Smooth muscle cell of the brain vasculature (primary cell): ENCODE measurements around the gene ZNF682.
"Not testable (repeated sequence)": the region's sequence is repeated elsewhere in the genome, so short reads cannot be mapped to it uniquely, and the experiment has no call there.

ENCODE experiments used
- DNase-seq: peaks from one replicate; pipeline ENCODE4 v3.0.0-alpha.2; 2012; ENCODE audit warnings: low read depth, low spot score

Gene ZNF682

GRCh38 chr19:19997656-19998268 lies 41.5 kb downstream of the ZNF682 start:
- DNase-seq: no peak

DNA sequence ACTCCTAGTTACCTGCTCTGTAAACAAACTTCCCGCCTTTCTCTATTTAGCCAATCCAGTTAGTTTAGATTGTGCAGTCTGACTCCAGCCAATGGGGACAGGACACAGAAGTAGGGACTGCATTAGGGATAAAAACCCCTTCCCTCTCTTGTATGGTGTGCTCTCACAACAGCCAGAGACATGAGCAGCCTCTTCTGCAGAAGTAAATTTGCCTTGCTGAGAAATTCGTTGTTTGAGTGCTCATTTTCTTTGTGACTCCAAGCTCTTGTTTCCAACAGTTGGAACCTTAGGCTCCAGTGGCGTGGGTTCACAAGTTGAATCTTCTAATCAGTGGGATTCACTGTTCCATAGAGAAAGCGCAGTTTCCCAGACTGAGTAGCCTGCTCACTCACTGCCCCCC lies 72.4 kb downstream of the ZNF682 start:
- no peak for DNase-seq

- not testable (repeated sequence) for DNase-seq
Observed at GRCh38 chr19:19966126-19966525, 73.2 kb downstream of the ZNF682 start.

- no peak for DNase-seq
Observed at GRCh38 chr19:19964416-19964815, 74.9 kb downstream of the ZNF682 start.

DNA sequence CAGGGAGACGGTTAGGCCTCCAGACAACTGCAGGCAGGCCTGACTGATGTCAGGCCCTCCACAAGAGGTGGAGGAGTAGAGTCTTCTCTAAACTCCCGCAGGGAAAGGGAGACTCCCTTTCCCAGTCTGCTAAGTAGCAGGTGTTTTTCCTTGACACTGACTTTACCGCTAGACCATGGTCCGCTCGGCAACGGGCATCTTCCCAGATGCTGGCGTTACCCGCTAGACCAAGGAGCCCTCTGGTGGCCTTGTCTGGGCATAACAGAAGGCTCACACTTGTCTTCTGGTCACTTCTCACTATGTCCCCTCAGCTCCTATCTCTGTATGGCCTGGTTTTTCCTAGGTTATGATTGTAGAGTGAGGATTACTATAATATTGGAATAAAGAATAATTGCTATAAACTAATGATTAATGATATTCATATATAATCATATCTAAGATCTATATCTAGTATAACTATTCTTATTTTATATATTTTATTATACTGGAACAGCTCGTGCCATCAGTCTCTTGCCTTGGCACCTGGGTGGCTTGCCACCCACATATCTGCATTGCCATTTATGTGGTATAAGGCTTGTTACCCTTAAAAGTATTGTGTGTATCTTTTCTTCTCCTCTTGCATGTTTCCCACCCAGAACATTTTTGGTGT lies 80.0 kb downstream of the ZNF682 start:
- peak; percentile 1 for DNase-seq

- DNase-seq: not testable (repeated sequence)
Observed at GRCh38 chr19:19957766-19958165, 81.5 kb downstream of the ZNF682 start.

DNA sequence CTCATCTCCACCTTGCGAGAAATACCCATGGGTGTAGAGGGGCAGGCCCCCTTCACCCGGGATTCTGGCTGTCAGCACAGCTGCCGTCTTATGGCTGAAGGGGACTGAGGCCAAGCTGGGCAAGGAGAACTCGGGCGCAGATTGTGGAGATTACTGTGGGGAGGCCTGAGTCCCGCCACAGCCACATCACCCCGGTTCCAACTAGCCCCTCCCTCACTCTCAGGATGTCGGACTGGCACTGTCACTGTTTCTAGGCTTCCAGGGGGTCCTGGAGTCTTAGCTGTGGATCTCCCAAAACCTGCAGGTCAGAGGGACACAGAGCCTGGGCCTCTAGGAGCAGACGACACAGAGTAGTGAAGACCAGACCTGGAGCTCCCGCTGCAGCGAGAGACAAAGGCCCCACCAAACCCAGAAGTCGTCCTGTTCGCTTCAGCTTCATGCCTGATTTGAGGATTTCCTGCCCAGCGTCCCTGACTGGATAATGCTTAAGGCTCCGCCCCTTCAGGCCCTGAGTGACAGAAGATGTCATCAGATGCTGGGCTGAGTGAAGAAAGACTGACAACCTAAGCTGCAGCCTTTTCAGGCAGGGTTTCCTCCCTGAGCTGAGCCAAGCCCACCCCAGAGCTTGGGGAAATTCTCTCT lies 82.8 kb downstream of the ZNF682 start:
- no peak for DNase-seq

DNA sequence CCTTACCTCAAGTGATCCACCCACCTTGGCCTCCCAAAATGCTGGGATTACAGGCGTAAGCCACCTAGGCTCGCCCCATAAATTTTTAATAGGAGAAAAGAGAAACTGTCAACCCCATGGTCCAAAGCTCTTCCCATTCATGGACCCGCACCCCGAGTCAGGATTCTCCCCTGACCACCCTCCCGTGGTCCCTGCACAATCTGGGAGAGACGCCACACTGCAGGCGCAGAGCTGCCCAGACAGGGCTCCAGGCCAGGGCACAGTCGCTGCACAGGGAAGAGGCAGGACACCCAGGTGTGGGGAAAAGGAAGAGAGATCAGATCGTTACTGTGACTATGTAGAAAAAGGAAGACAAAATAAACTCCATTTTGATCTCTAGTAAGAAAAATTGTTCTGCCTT lies 84.1 kb downstream of the ZNF682 start:
- DNase-seq: no peak
